ENCODE measurements around the gene EFTUD2.

DNA sequence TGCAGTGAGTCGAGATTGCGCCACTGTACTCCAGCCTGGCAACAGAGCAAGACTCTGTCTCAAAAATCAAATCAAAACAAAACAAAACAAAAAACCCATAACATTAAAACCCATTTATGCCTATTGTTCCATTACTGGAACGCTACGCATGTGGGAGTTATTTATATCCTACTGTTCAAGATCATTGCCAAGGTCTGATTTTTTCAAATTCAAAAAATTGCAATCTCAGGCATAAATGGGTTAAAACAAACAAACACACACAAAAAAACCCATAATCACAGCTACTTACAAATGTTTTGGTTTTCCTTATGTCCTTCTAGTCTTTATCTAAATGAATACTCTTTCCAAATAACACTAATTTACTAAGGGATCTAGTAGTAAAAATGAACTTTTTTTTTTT is 87.0 kb downstream of the EFTUD2 start:
- TF ChIP-seq GATA2 (IDR thresholded peaks at IDR 0.05; ENCODE audit: low read depth, low read length) (no peak), GATA3 (IDR thresholded peaks at IDR 0.05; ENCODE audit: low read depth, low read length) (no peak)
